K562 (cell line): ENCODE measurements around the gene PTPN7. TPM values are rescaled to one million over a fixed set of nuclear protein-coding genes. Genes with fewer than 3 reads are reported as not detected.

Experiments
- ATF1 ChIP-seq, 2 experiments: fragments of 450-650 bp in 1 of 2; IDR thresholded peaks; 2 replicates each; pipeline ENCODE4 v1.6.1; 2016; ENCODE audit warnings: missing compliant biosample characterization in 1 of 2, missing genetic modification characterization in 1 of 2
- BCOR ChIP-seq: fragments of 450-650 bp; IDR thresholded peaks from 2 replicates; pipeline ENCODE4 v1.6.1; 2016
- CHD2 ChIP-seq: IDR thresholded peaks from 2 replicates; pipeline ENCODE4 v1.6.1; 2011; ENCODE audit warnings: low read depth, low read length
- CXXC5 ChIP-seq: fragments of 250-450 bp; sonication (Bioruptor Pico); IDR thresholded peaks from 2 replicates; pipeline ENCODE4 v1.8.0; 2022; ENCODE audit warnings: inconsistent platforms, mild to moderate bottlenecking, moderate library complexity
- DNMT1 ChIP-seq: fragments of 450-650 bp; IDR thresholded peaks from 2 replicates; pipeline ENCODE4 v1.6.1; 2016; ENCODE audit warnings: antibody characterized with exemption, mild to moderate bottlenecking
- EP300 ChIP-seq: IDR thresholded peaks from 2 replicates; pipeline ENCODE4 v1.6.1; 2012; ENCODE audit warnings: low read length, improper control_type of control experiment
- ETS1 ChIP-seq: conservative IDR thresholded peaks from 2 replicates; pipeline ENCODE4 v1.6.1; 2011; ENCODE audit warnings: low read depth, mild to moderate bottlenecking, low read length; ENCODE audit not compliant: control insufficient read depth
- ETV5 ChIP-seq: sonication (generic); formaldehyde crosslinking; IDR thresholded peaks from 2 replicates; pipeline ENCODE4 v1.4.0; 2020; ENCODE audit warnings: low read depth, mild to moderate bottlenecking, missing genetic modification reagents
- HCFC1 ChIP-seq: IDR thresholded peaks from 2 replicates; pipeline ENCODE4 v1.6.1; 2012; ENCODE audit warnings: low read depth, low read length, improper control_type of control experiment
- HEY1 ChIP-seq: fragments of 250-450 bp; sonication (Bioruptor Pico); IDR thresholded peaks from 2 replicates; pipeline ENCODE4 v1.5.0; 2020; ENCODE audit warnings: mild to moderate bottlenecking, moderate library complexity, borderline replicate concordance
- KAT2B ChIP-seq: IDR thresholded peaks from one replicate; pipeline ENCODE4 v1.6.1; 2012; ENCODE audit warnings: low read depth, mild to moderate bottlenecking, control low read depth, inconsistent platforms, low read length, moderate library complexity
- MAFG ChIP-seq: fragments of 450-650 bp; conservative IDR thresholded peaks from 2 replicates; pipeline ENCODE4 v1.6.1; 2016; ENCODE audit warnings: missing genetic modification characterization, missing compliant biosample characterization
- MCM3 ChIP-seq: fragments of 450-650 bp; IDR thresholded peaks from 2 replicates; pipeline ENCODE4 v1.6.1; 2016
- OTX1 ChIP-seq: fragments of 450-650 bp; formaldehyde crosslinking; IDR thresholded peaks from 2 replicates; pipeline ENCODE4 v1.4.0; 2022; ENCODE audit warnings: mild to moderate bottlenecking
- SMAD1 ChIP-seq: fragments of 150-350 bp; IDR thresholded peaks from 2 replicates; pipeline ENCODE4 v1.6.1; 2014; ENCODE audit warnings: low read length, low read depth; ENCODE audit not compliant: partially characterized antibody
- TRIM24 ChIP-seq, 2 experiments: fragments of 450-650 bp; IDR thresholded peaks; 2 replicates each; pipeline ENCODE4 v1.6.1; 2016
- ZBTB2 ChIP-seq: fragments of 450-650 bp; IDR thresholded peaks from 2 replicates; pipeline ENCODE4 v1.6.1; 2016; ENCODE audit warnings: antibody characterized with exemption
- ZBTB49 ChIP-seq: sonication (generic); formaldehyde crosslinking; IDR thresholded peaks from 2 replicates; pipeline ENCODE4 v1.8.0; 2022; ENCODE audit warnings: missing genetic modification reagents, mild to moderate bottlenecking, borderline replicate concordance
- ZBTB7A ChIP-seq: IDR thresholded peaks from 2 replicates; pipeline ENCODE4 v1.6.1; 2011; ENCODE audit warnings: low read depth, mild to moderate bottlenecking, low read length, moderate library complexity, borderline replicate concordance; ENCODE audit not compliant: control insufficient read depth
- ZFPM2 ChIP-seq: fragments of 250-450 bp; sonication (Bioruptor Pico); IDR thresholded peaks from 2 replicates; pipeline ENCODE4 v1.5.1; 2022; ENCODE audit warnings: mild to moderate bottlenecking
- ZNF212 ChIP-seq: fragments of 450-650 bp; formaldehyde crosslinking; IDR thresholded peaks from 2 replicates; pipeline ENCODE4 v1.4.0; 2020; ENCODE audit warnings: mild to moderate bottlenecking
- ZNF384 ChIP-seq: IDR thresholded peaks from 2 replicates; pipeline ENCODE4 v1.6.1; 2012; ENCODE audit warnings: low read depth, low read length, improper control_type of control experiment
- ZNF408 ChIP-seq: fragments of 250-450 bp; sonication (Bioruptor Pico); IDR thresholded peaks from 2 replicates; pipeline ENCODE4 v1.4.0; 2020; ENCODE audit warnings: low read depth, mild to moderate bottlenecking, moderate library complexity
- ZNF586 ChIP-seq: fragments of 450-650 bp; formaldehyde crosslinking; conservative IDR thresholded peaks from 2 replicates; pipeline ENCODE4 v1.4.0; 2020; ENCODE audit warnings: mild to moderate bottlenecking, moderate library complexity
- polyA plus RNA-seq, 8 experiments: library from polyadenylated mRNA; depleted of rRNA in 4 of 8; stranded (reverse) in 5 of 8; unstranded in 3 of 8; fragments of >200 nt; fragmentation: Nextera tagmentation in 2 of 8; fragmentation: Illumina TruSeq in 1 of 8; extraction: Ambion mirVana in 2 of 8; extraction: Trizol in 1 of 8; gene quantifications; 2 replicates each; pipeline versions ENCODE4 v1.2.1 to v1.2.3, GENCODE V29; 2011 to 2014; ENCODE audit warnings: inconsistent platforms in 1 of 8, missing spikeins in 1 of 8
- total RNA-seq, 7 experiments: library from RNA; depleted of rRNA in 6 of 7; stranded (reverse); fragments of >200 nt in 6 of 7; fragmentation: Illumina TruSeq in 2 of 7; extraction: Trizol in 2 of 7; gene quantifications; 2 replicates each; pipeline versions ENCODE4 v1.2.1 to v1.2.3, GENCODE V29; 2011 to 2021; ENCODE audit warnings: low replicate concordance in 1 of 7
- TF ChIP-seq, protein P1 (sequence below): fragments of 250-450 bp; sonication (Bioruptor Pico); IDR thresholded peaks from 2 replicates; pipeline ENCODE4 v1.4.0; 2020; ENCODE audit warnings: borderline replicate concordance

PTPN7 gene
- total and polyA plus RNA-seq, 9 of the 15 experiments (the other 6 are each of a cell fraction or from before 2014, with no cell fraction given), result 18.7 to 144 (median 120) TPM

GRCh38 chr1:202160377-202160940, at the start of gene PTPN7 (continued):
- TF ChIP-seq ZNF586 (CRISPR knock-in tag) (no peak), HCFC1 (no peak), MCM3 (no peak), EP300 (no peak), OTX1 (CRISPR knock-in tag) (no peak), TRIM24 (IDR thresholded peaks at IDR 0.05) (no peak), CHD2 (no peak), ATF1 (CRISPR knock-in tag; IDR thresholded peaks at IDR 0.05) (no peak), ATF1 (tag; IDR thresholded peaks at IDR 0.05) (no peak), BCOR (no peak), DNMT1 (no peak), KAT2B (no peak), ZNF408 (CRISPR knock-in tag) (no peak), ETS1 (no peak; the same call in 1 of the 2 replicates), ZBTB7A (peak; percentile 74), MAFG (tag) (no peak), CXXC5 (CRISPR knock-in tag) (peak; percentile 38; the same call in 1 of the 2 replicates), ETV5 (CRISPR knock-in tag) (0 out of 2 replicates have a peak, but pooled peaks have one; percentile 7), HEY1 (CRISPR knock-in tag) (no peak), ZNF384 (no peak), ZBTB49 (CRISPR knock-in tag) (no peak), ZNF212 (CRISPR knock-in tag) (0 out of 2 replicates have a peak, but pooled peaks have one; percentile 12), SMAD1 (peak; percentile 0), ZFPM2 (CRISPR knock-in tag) (no peak), ZBTB2 (no peak)
- TF ChIP-seq, protein P1, sequence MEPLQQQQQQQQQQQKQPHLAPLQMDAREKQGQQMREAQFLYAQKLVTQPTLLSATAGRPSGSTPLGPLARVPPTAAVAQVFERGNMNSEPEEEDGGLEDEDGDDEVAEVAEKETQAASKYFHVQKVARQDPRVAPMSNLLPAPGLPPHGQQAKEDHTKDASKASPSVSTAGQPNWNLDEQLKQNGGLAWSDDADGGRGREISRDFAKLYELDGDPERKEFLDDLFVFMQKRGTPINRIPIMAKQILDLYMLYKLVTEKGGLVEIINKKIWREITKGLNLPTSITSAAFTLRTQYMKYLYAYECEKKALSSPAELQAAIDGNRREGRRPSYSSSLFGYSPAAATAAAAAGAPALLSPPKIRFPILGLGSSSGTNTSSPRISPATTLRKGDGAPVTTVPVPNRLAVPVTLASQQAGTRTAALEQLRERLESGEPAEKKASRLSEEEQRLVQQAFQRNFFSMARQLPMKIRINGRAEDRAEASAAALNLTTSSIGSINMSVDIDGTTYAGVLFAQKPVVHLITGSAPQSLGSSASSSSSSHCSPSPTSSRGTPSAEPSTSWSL (CRISPR knock-in tag), result 0 out of 2 replicates have a peak, but pooled peaks have one; percentile 11
